ENCODE data around the gene H2AZ1. TPM values are rescaled to one million over a fixed set of nuclear protein-coding genes. Genes with fewer than 3 reads are reported as not detected.
"Not testable (repeated sequence)": the region's sequence is repeated elsewhere in the genome, so short reads cannot be mapped to it uniquely, and the experiment has no call there.

The H2AZ1 gene
- total RNA-seq, 1 donor from 2014 or later: 198 TPM

DNA sequence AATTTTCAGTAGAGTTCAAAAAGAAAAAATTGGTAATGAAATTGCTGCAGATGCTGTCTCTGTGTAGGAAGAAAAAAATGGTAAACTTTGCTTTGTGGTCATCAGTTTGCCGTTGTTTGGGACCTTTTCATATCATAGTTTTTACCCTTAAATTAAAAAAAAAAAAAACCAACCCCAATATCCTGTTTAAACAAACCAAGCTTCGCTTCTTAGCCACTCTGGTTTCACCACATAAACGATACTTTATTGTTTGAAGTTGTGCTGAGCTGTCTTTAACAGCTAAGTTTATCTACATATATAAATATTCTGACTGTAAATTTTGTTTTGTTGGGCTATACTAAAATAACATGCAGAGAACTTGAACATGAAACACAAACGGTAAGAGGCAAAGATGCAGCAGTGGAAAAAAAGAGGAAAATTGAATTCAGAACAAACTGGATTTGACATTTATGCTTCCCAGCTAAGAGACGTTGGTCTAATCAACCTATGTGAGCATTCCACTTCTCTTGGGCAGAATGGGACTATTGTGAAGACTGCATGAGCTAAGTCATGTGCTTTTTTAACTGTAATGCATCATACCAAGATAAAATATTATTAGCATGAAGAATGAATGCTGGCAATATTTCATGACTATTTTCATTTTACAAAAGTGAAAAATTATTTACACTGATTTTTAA, 15.7 kb upstream of the H2AZ1 start:
- no peak overlapping the region for H3K27ac Mint-ChIP-seq (ENCODE audit: unreplicated experiment)
- H3K27me3 Mint-ChIP-seq (ENCODE audit: low read depth): no peaks in the 10 kb centered on the region
- no peak for TF ChIP-seq CTCF (IDR thresholded peaks at IDR 0.05)
- H3K36me3 Mint-ChIP-seq (ENCODE audit: low read depth): no peaks in the 10 kb centered on the region
- peaks cover 14% of the 10 kb centered on the region for H3K4me1 Mint-ChIP-seq (ENCODE audit: low read depth)
- DNase-seq (ENCODE audit: low spot score): no peak
- H3K9me3 Mint-ChIP-seq (ENCODE audit: low read depth): no peaks in the 10 kb centered on the region
- H3K4me3 Mint-ChIP-seq (ENCODE audit: unreplicated experiment): no peak overlapping the region

GRCh38 chr4:99965173-99965572, 15.1 kb upstream of the H2AZ1 start:
- Mint-ChIP-seq H3K4me3 (ENCODE audit: unreplicated experiment) (no peak overlapping the region), H3K4me1 (ENCODE audit: low read depth) (peaks cover 14% of the 10 kb centered on the region), H3K36me3 (ENCODE audit: low read depth) (no peaks in the 10 kb centered on the region), H3K9me3 (ENCODE audit: low read depth) (no peaks in the 10 kb centered on the region), H3K27me3 (ENCODE audit: low read depth) (no peaks in the 10 kb centered on the region), H3K27ac (ENCODE audit: unreplicated experiment) (no peak overlapping the region)
- no peak for DNase-seq (ENCODE audit: low spot score)
- no peak for TF ChIP-seq CTCF (IDR thresholded peaks at IDR 0.05)

DNA sequence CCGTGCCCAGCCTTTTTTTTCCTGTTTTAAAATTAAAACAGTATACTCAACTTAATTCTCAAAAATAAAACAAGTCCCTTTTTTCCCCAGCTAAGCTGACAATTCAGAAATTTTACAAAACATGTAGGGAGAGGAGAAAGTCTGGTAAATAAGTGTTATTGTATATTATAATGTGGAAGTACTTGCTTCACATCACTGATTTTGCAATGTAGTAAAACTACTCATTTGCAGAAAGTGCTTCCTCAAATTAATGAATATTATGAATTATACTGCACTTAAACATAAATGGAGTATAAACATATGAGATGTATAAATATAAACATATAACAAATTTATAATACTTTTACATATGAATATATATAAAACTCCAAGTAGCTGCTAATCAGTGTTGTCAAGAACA, 11.6 kb upstream of the H2AZ1 start:
- no peak overlapping the region for H3K27ac Mint-ChIP-seq (ENCODE audit: unreplicated experiment)
- no peaks in the 10 kb centered on the region for H3K27me3 Mint-ChIP-seq (ENCODE audit: low read depth)
- H3K36me3 Mint-ChIP-seq (ENCODE audit: low read depth): peaks cover 3% of the 10 kb centered on the region
- DNase-seq (ENCODE audit: low spot score): no peak
- H3K9me3 Mint-ChIP-seq (ENCODE audit: low read depth): no peaks in the 10 kb centered on the region
- H3K4me1 Mint-ChIP-seq (ENCODE audit: low read depth): peaks cover 3% of the 10 kb centered on the region
- TF ChIP-seq CTCF (IDR thresholded peaks at IDR 0.05): no peak
- no peak overlapping the region for H3K4me3 Mint-ChIP-seq (ENCODE audit: unreplicated experiment)

GRCh38 chr4:99960648-99961047, 10.6 kb upstream of the H2AZ1 start:
- H3K36me3 Mint-ChIP-seq (ENCODE audit: low read depth): peaks cover 3% of the 10 kb centered on the region
- H3K27ac Mint-ChIP-seq (ENCODE audit: unreplicated experiment): no peak overlapping the region
- TF ChIP-seq CTCF (IDR thresholded peaks at IDR 0.05): no peak
- DNase-seq (ENCODE audit: low spot score): no peak
- H3K4me1 Mint-ChIP-seq (ENCODE audit: low read depth): peaks cover 3% of the 10 kb centered on the region
- H3K27me3 Mint-ChIP-seq (ENCODE audit: low read depth): no peaks in the 10 kb centered on the region
- peaks cover 4% of the 10 kb centered on the region for H3K9me3 Mint-ChIP-seq (ENCODE audit: low read depth)
- no peak overlapping the region for H3K4me3 Mint-ChIP-seq (ENCODE audit: unreplicated experiment)

- not testable (repeated sequence) for H3K36me3 Mint-ChIP-seq (ENCODE audit: low read depth); H3K4me1 Mint-ChIP-seq (ENCODE audit: low read depth); H3K27ac Mint-ChIP-seq (ENCODE audit: unreplicated experiment); DNase-seq (ENCODE audit: low spot score); H3K9me3 Mint-ChIP-seq (ENCODE audit: low read depth); H3K4me3 Mint-ChIP-seq (ENCODE audit: unreplicated experiment); H3K27me3 Mint-ChIP-seq (ENCODE audit: low read depth)
Observed at GRCh38 chr4:99958207-99958606, 8.1 kb upstream of the H2AZ1 start.

- Mint-ChIP-seq H3K27ac (ENCODE audit: unreplicated experiment) (no peak overlapping the region), H3K4me1 (ENCODE audit: low read depth) (peaks cover 16% of the 10 kb centered on the region), H3K27me3 (ENCODE audit: low read depth) (no peaks in the 10 kb centered on the region), H3K36me3 (ENCODE audit: low read depth) (peaks cover 2% of the 10 kb centered on the region), H3K4me3 (ENCODE audit: unreplicated experiment) (no peak overlapping the region), H3K9me3 (ENCODE audit: low read depth) (peaks cover 2% of the 10 kb centered on the region)
- TF ChIP-seq CTCF (IDR thresholded peaks at IDR 0.05): no peak
- no peak for DNase-seq (ENCODE audit: low spot score)
Observed at GRCh38 chr4:99950913-99951254, 809 bp upstream of the H2AZ1 start.
